Suprapubic skin (tissue), 4 donors: Measurements from ENCODE around the gene KIRREL3. TPM values are rescaled to one million over a fixed set of nuclear protein-coding genes. Genes with fewer than 3 reads are reported as not detected.

Source experiments
- DNase-seq, 2 donors: peaks; one replicate each; pipeline ENCODE4 v3.0.0-alpha.2; 2019; ENCODE audit warnings: low spot score in 2 of 2
- H3K27ac ChIP-seq: fragments of 200-600 bp; sonication (generic); one replicate; pipeline ENCODE4 v1.5.1; 2019
- H3K27me3 ChIP-seq: fragments of 200-600 bp; sonication (generic); one replicate; pipeline ENCODE4 v1.5.1; 2019
- H3K36me3 ChIP-seq: fragments of 200-600 bp; sonication (generic); one replicate; pipeline ENCODE4 v1.5.1; 2019
- H3K4me1 ChIP-seq: fragments of 200-600 bp; sonication (generic); one replicate; pipeline ENCODE4 v1.5.1; 2019
- H3K4me3 ChIP-seq: fragments of 200-600 bp; sonication (generic); one replicate; pipeline ENCODE4 v1.5.1; 2019; ENCODE audit warnings: mild to moderate bottlenecking
- H3K9me3 ChIP-seq: fragments of 200-600 bp; sonication (generic); one replicate; pipeline ENCODE4 v1.5.1; 2019
- CTCF ChIP-seq, 2 donors: fragments of 200-600 bp in 1 of 2; fragments of 450-650 bp in 1 of 2; sonication (generic) in 1 of 2; IDR thresholded peaks; one replicate each; pipeline ENCODE4 v1.5.1; 2016 to 2019; ENCODE audit warnings: antibody characterized with exemption in 2 of 2, mild to moderate bottlenecking in 1 of 2, moderate library complexity in 1 of 2
- EP300 ChIP-seq: sonication (generic); formaldehyde crosslinking; IDR thresholded peaks from one replicate; pipeline ENCODE4 v1.6.1; 2017; ENCODE audit warnings: antibody characterized with exemption
- POLR2A ChIP-seq, 2 donors: fragments of 450-650 bp; IDR thresholded peaks; one replicate each; pipeline ENCODE4 v1.6.1; 2017; ENCODE audit warnings: antibody characterized with exemption in 2 of 2, mild to moderate bottlenecking in 2 of 2, moderate library complexity in 2 of 2
- POLR2AphosphoS5 ChIP-seq, 3 donors: sonication (generic); formaldehyde crosslinking; IDR thresholded peaks; one replicate each; pipeline ENCODE4 v1.6.1; 2017; ENCODE audit warnings: antibody characterized with exemption in 3 of 3
- WGBS: methylation state at CpG from one replicate; pipeline ENCODE4 v1.1.5; 2018; 5-methylcytosine and 5-hydroxymethylcytosine counted together
- total RNA-seq, 4 donors: library from RNA; depleted of rRNA; stranded (reverse); fragments of >200 nt; gene quantifications; one replicate each; pipeline ENCODE4 v1.1.0, GENCODE V29; 2016

The KIRREL3 gene
- total RNA-seq, 4 donors from 2014 or later = 0.17 TPM; not detected in 3

GRCh38 chr11:126624506-126624905 is 376.1 kb downstream of the KIRREL3 start:
- 61% methylated on average over 5 of the region's 7 CpGs for WGBS
- Histone ChIP-seq H3K36me3 (no peaks in the 10 kb centered on the region), H3K27me3 (peaks cover 6% of the 10 kb centered on the region), H3K27ac (no peak overlapping the region), H3K9me3 (no peaks in the 10 kb centered on the region), H3K4me1 (no peaks in the 10 kb centered on the region), H3K4me3 (no peak overlapping the region)
- DNase-seq = no peak
- no peak for TF ChIP-seq POLR2A (IDR thresholded peaks at IDR 0.05)

GRCh38 chr11:126619516-126619915 is 381.1 kb downstream of the KIRREL3 start:
- no peaks in the 10 kb centered on the region for H3K9me3 ChIP-seq
- H3K4me1 ChIP-seq = no peaks in the 10 kb centered on the region
- 92% methylated on average over 3 of the region's 3 CpGs for WGBS
- H3K4me3 ChIP-seq = no peak overlapping the region
- H3K36me3 ChIP-seq = no peaks in the 10 kb centered on the region
- H3K27me3 ChIP-seq = peaks cover 4% of the 10 kb centered on the region
- no peak overlapping the region for H3K27ac ChIP-seq
- TF ChIP-seq POLR2AphosphoS5 (IDR thresholded peaks at IDR 0.05) (no peak), POLR2A (IDR thresholded peaks at IDR 0.05) (no peak), EP300 (no peak), CTCF (IDR thresholded peaks at IDR 0.05) (no peak)
- DNase-seq = no peak

- no peaks in the 10 kb centered on the region for H3K36me3 ChIP-seq
- peaks cover 9% of the 10 kb centered on the region for H3K27me3 ChIP-seq
- no peaks in the 10 kb centered on the region for H3K4me1 ChIP-seq
- H3K4me3 ChIP-seq = no peak overlapping the region
- H3K9me3 ChIP-seq = no peaks in the 10 kb centered on the region
- no peak for DNase-seq
- H3K27ac ChIP-seq = no peak overlapping the region
- 67% methylated on average over 10 of the region's 11 CpGs for WGBS
- TF ChIP-seq POLR2A (IDR thresholded peaks at IDR 0.05) (no peak), EP300 (no peak), POLR2AphosphoS5 (IDR thresholded peaks at IDR 0.05) (no peak), CTCF (IDR thresholded peaks at IDR 0.05) (no peak)
Observed at GRCh38 chr11:126615845-126616244, 384.7 kb downstream of the KIRREL3 start.

- Histone ChIP-seq H3K9me3 (no peaks in the 10 kb centered on the region), H3K27me3 (peaks cover 13% of the 10 kb centered on the region), H3K4me1 (no peaks in the 10 kb centered on the region), H3K4me3 (no peak overlapping the region), H3K27ac (no peak overlapping the region), H3K36me3 (no peaks in the 10 kb centered on the region)
- TF ChIP-seq POLR2A (IDR thresholded peaks at IDR 0.05) = no peak
- TF ChIP-seq POLR2AphosphoS5 (IDR thresholded peaks at IDR 0.05) = no peak
- TF ChIP-seq CTCF (IDR thresholded peaks at IDR 0.05) = no peak
- TF ChIP-seq EP300 = no peak
- WGBS = 77% methylated on average over 4 of the region's 4 CpGs
- DNase-seq = no peak
Observed at GRCh38 chr11:126613272-126613671, 387.3 kb downstream of the KIRREL3 start.

- Histone ChIP-seq H3K4me3 (no peak overlapping the region), H3K36me3 (no peaks in the 10 kb centered on the region), H3K4me1 (no peaks in the 10 kb centered on the region), H3K27me3 (peaks cover 18% of the 10 kb centered on the region), H3K9me3 (no peaks in the 10 kb centered on the region), H3K27ac (no peak overlapping the region)
- TF ChIP-seq POLR2AphosphoS5 (IDR thresholded peaks at IDR 0.05) (no peak), CTCF (IDR thresholded peaks at IDR 0.05) (no peak), EP300 (no peak), POLR2A (IDR thresholded peaks at IDR 0.05) (no peak)
- no peak for DNase-seq
- WGBS = 75% methylated on average over 8 of the region's 8 CpGs
Observed at GRCh38 chr11:126612671-126613070, 387.9 kb downstream of the KIRREL3 start.

GRCh38 chr11:126611438-126611837 is 389.1 kb downstream of the KIRREL3 start:
- DNase-seq = no peak
- Histone ChIP-seq H3K27ac (no peak overlapping the region), H3K4me1 (peaks cover 7% of the 10 kb centered on the region), H3K27me3 (peaks cover 19% of the 10 kb centered on the region), H3K9me3 (no peaks in the 10 kb centered on the region), H3K36me3 (no peaks in the 10 kb centered on the region), H3K4me3 (no peak overlapping the region)
- TF ChIP-seq EP300 (no peak), POLR2A (IDR thresholded peaks at IDR 0.05) (no peak), POLR2AphosphoS5 (IDR thresholded peaks at IDR 0.05) (no peak), CTCF (IDR thresholded peaks at IDR 0.05) (no peak)
- WGBS = 90% methylated on average over 7 of the region's 8 CpGs
